OCI-LY7 (cell line): ENCODE results near the gene ARHGEF4. TPM values are rescaled to one million over a fixed set of nuclear protein-coding genes. Genes with fewer than 3 reads are reported as not detected.

Experiments used
- BruUV-seq: library from RNA; stranded (reverse); fragments of 400-500 nt; replicated peaks from 2 replicates; lab custom pipeline; 2021; lab: Mats Ljungman, UMichigan
- CTCF ChIA-PET: fragments of 300-600 bp; sonication (Branson Sonifier 250); formaldehyde crosslinking; loops from one replicate; lab custom pipeline; 2022; ENCODE audit warnings: antibody characterized with exemption; ENCODE audit not compliant: unreplicated experiment; lab: Charles Lee
- POLR2A ChIA-PET: fragments of 300-600 bp; sonication (Branson Sonifier 250); formaldehyde crosslinking; loops from one replicate; lab custom pipeline; 2022; ENCODE audit warnings: antibody characterized with exemption; lab: Charles Lee
- DNase-seq: peaks from one replicate; pipeline ENCODE4 v3.0.0-alpha.2; 2015; ENCODE audit warnings: low spot score
- H2AFZ ChIP-seq: fragments of 200-600 bp; sonication (generic), shearing (Covaris generic); 2 replicates; pipeline ENCODE4 v1.6.1; 2014; ENCODE audit warnings: mild to moderate bottlenecking, antibody characterized with exemption, low read length, moderate library complexity
- H3K27ac ChIP-seq: fragments of 200-600 bp; sonication (generic); 2 replicates; pipeline ENCODE4 v1.5.1; 2014; ENCODE audit warnings: mixed run types, low read depth, mild to moderate bottlenecking, moderate library complexity, low read length, inconsistent platforms; ENCODE audit not compliant: poor library complexity, severe bottlenecking
- H3K36me3 ChIP-seq: fragments of 200-600 bp; sonication (generic); 2 replicates; pipeline ENCODE4 v1.6.1; 2014; ENCODE audit warnings: mild to moderate bottlenecking, antibody characterized with exemption, low read length, moderate library complexity, mixed read lengths; ENCODE audit not compliant: insufficient read depth
- H3K4me1 ChIP-seq: fragments of 200-600 bp; sonication (generic); 2 replicates; pipeline ENCODE4 v1.5.1; 2014; ENCODE audit warnings: mild to moderate bottlenecking, low read length; ENCODE audit not compliant: insufficient read depth, poor library complexity, severe bottlenecking
- H3K4me2 ChIP-seq: fragments of 200-600 bp; sonication (generic); 2 replicates; pipeline ENCODE4 v1.6.1; 2014; ENCODE audit warnings: mild to moderate bottlenecking, low read length
- H3K4me3 ChIP-seq: fragments of 200-600 bp; sonication (generic); 2 replicates; pipeline ENCODE4 v1.5.1; 2014; ENCODE audit warnings: mild to moderate bottlenecking, low read depth, low read length; ENCODE audit not compliant: poor library complexity, severe bottlenecking
- H3K79me2 ChIP-seq: fragments of 200-600 bp; sonication (generic); 2 replicates; pipeline ENCODE4 v1.6.1; 2016; ENCODE audit warnings: low read depth, mild to moderate bottlenecking, low read length, moderate library complexity, mixed read lengths; ENCODE audit not compliant: insufficient read depth
- H3K9me2 ChIP-seq: fragments of 200-600 bp; sonication (generic); 2 replicates; pipeline ENCODE4 v1.6.1; 2016; ENCODE audit warnings: mild to moderate bottlenecking, low read length, mixed read lengths; ENCODE audit not compliant: insufficient read depth
- H3K9me3 ChIP-seq: fragments of 200-600 bp; sonication (generic); 2 replicates; pipeline ENCODE4 v1.6.1; 2014; ENCODE audit warnings: mild to moderate bottlenecking, mixed run types, low read length, mixed read lengths
- H4K20me1 ChIP-seq: fragments of 200-600 bp; sonication (generic); 2 replicates; pipeline ENCODE4 v1.6.1; 2014; ENCODE audit warnings: mild to moderate bottlenecking, antibody characterized with exemption, low read length, moderate library complexity, mixed read lengths; ENCODE audit not compliant: insufficient read depth
- CTCF ChIP-seq: fragments of 200-600 bp; sonication (generic); conservative IDR thresholded peaks from 2 replicates; pipeline ENCODE4 v1.5.1; 2014; ENCODE audit warnings: mild to moderate bottlenecking, antibody characterized with exemption, low read length, moderate library complexity, mixed read lengths
- EZH2phosphoT487 ChIP-seq: fragments of 200-600 bp; sonication (generic); IDR thresholded peaks from 2 replicates; pipeline ENCODE4 v1.6.1; 2018; ENCODE audit warnings: low read depth, borderline replicate concordance, mild to moderate bottlenecking, mixed run types, antibody characterized with exemption, low read length, moderate library complexity, mixed read lengths
- intact Hi-C: fragments of 100-400 bp; cut with micrococcal nuclease; formaldehyde crosslinking; loops from one replicate; pipeline ENCODE4 v1.10.0; 2022; ENCODE audit not compliant: unreplicated experiment
- total RNA-seq, 2 experiments: library from RNA; depleted of rRNA in 1 of 2; stranded (reverse); fragments of >200 nt in 1 of 2; shearing (Covaris generic) in 1 of 2; gene quantifications; 2 replicates each; pipeline ENCODE4 v1.2.3, GENCODE V29; 2014 to 2022

The ARHGEF4 gene
- total RNA-seq, 2 experiments from 2014 or later, result 1.1 to 1.7 TPM

GRCh38 chr2:130808482-130809268, 28.0 kb upstream of the ARHGEF4 start:
- no peak for DNase-seq
- Histone ChIP-seq H3K4me3 (no peak overlapping the region), H4K20me1 (no peaks in the 10 kb centered on the region), H3K4me1 (peaks cover 7% of the 10 kb centered on the region), H3K4me2 (no peak overlapping the region), H2AFZ (no peak overlapping the region), H3K9me3 (no peaks in the 10 kb centered on the region), H3K79me2 (no peaks in the 10 kb centered on the region), H3K27ac (no peak overlapping the region), H3K9me2 (no peaks in the 10 kb centered on the region), H3K36me3 (no peaks in the 10 kb centered on the region)
- CTCF ChIA-PET, result no interaction called here
- TF ChIP-seq EZH2phosphoT487, result no peak
- TF ChIP-seq CTCF, result no peak
- POLR2A ChIA-PET, result interaction anchor here (1.0 kb wide), 1 partner anchor 76 kb away, joined by 3 read pairs; no protein-coding TSS in a partner anchor
- no TSS peak for BruUV-seq
- intact Hi-C loops, result no loop called here

GRCh38 chr2:130810490-130810889, 26.2 kb upstream of the ARHGEF4 start:
- intact Hi-C loops, result no loop called here
- TF ChIP-seq CTCF (no peak), EZH2phosphoT487 (no peak)
- H3K27ac ChIP-seq, result no peak overlapping the region
- BruUV-seq, result no TSS peak
- no peak for DNase-seq
- H3K9me2 ChIP-seq, result no peaks in the 10 kb centered on the region
- no peak overlapping the region for H3K4me2 ChIP-seq
- H2AFZ ChIP-seq, result no peak overlapping the region
- ChIA-PET CTCF (no interaction called here), POLR2A (interaction anchor here (0.7 kb wide), 1 partner anchor 1837 kb away, joined by 5 read pairs; no protein-coding TSS in a partner anchor)
- no peaks in the 10 kb centered on the region for H3K36me3 ChIP-seq
- H3K4me3 ChIP-seq, result no peak overlapping the region
- H3K9me3 ChIP-seq, result no peaks in the 10 kb centered on the region
- H4K20me1 ChIP-seq, result no peaks in the 10 kb centered on the region
- H3K4me1 ChIP-seq, result peaks cover 7% of the 10 kb centered on the region
- H3K79me2 ChIP-seq, result no peaks in the 10 kb centered on the region

- no peaks in the 10 kb centered on the region for H4K20me1 ChIP-seq
- peaks cover 7% of the 10 kb centered on the region for H3K4me1 ChIP-seq
- H3K9me3 ChIP-seq, result no peaks in the 10 kb centered on the region
- TF ChIP-seq CTCF, result no peak
- no peak for TF ChIP-seq EZH2phosphoT487
- H3K4me3 ChIP-seq, result no peak overlapping the region
- H3K79me2 ChIP-seq, result no peaks in the 10 kb centered on the region
- BruUV-seq, result no TSS peak
- no peak for DNase-seq
- POLR2A ChIA-PET, result no interaction called here
- no peak overlapping the region for H3K4me2 ChIP-seq
- H3K36me3 ChIP-seq, result no peaks in the 10 kb centered on the region
- intact Hi-C loops, result no loop called here
- CTCF ChIA-PET, result no interaction called here
- no peak overlapping the region for H3K27ac ChIP-seq
- no peaks in the 10 kb centered on the region for H3K9me2 ChIP-seq
- no peak overlapping the region for H2AFZ ChIP-seq
Observed at GRCh38 chr2:130813722-130814121, 23.0 kb upstream of the ARHGEF4 start.
